ENCODE measurements around the gene KCNQ5.

DNA sequence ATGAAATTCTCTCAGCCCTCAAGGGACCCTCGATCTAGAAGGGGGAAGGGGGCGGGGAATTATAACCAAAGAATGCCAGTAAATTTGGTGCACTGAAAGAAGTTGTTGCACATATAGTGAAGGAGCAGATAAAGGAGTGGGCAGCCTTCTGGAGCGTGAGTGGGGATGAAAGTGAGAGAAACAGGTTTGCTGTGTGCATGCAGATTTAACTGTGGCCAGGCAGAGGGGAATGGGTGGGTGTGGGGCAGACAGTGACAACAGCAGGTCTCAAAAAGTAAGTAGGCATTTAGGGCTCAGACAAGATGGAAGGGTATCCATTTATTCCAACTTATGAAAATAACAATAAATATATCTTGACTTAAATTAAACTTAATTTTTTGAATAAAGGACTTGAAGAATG, 149.1 kb downstream of the KCNQ5 start:
- no peak for TF ChIP-seq EZH2 (IDR thresholded peaks at IDR 0.05; ENCODE audit: low read length)
- TF ChIP-seq, protein P1, sequence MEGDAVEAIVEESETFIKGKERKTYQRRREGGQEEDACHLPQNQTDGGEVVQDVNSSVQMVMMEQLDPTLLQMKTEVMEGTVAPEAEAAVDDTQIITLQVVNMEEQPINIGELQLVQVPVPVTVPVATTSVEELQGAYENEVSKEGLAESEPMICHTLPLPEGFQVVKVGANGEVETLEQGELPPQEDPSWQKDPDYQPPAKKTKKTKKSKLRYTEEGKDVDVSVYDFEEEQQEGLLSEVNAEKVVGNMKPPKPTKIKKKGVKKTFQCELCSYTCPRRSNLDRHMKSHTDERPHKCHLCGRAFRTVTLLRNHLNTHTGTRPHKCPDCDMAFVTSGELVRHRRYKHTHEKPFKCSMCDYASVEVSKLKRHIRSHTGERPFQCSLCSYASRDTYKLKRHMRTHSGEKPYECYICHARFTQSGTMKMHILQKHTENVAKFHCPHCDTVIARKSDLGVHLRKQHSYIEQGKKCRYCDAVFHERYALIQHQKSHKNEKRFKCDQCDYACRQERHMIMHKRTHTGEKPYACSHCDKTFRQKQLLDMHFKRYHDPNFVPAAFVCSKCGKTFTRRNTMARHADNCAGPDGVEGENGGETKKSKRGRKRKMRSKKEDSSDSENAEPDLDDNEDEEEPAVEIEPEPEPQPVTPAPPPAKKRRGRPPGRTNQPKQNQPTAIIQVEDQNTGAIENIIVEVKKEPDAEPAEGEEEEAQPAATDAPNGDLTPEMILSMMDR (optimal IDR thresholded peaks at IDR 0.05 in 1 of 3, IDR thresholded peaks at IDR 0.05 in 1 of 3, conservative IDR thresholded peaks at IDR 0.05 in 1 of 3; ENCODE audit: extremely low read depth in 1 of 3, insufficient read depth in 2 of 3, low read length in 3 of 3): no peak

Measured in keratinocyte (primary cell).